NCI-H510A treated with DMSO at 0.1 percent for 48 hours (cell line): ENCODE measurements around the gene GMCL2.
"Not testable (repeated sequence)": the region's sequence is repeated elsewhere in the genome, so short reads cannot be mapped to it uniquely, and the experiment has no call there.

Experiments
- DNase-seq: peaks from one replicate; lab custom pipeline; 2025; lab: John Stamatoyannopoulos, UW

GMCL2 gene

DNA sequence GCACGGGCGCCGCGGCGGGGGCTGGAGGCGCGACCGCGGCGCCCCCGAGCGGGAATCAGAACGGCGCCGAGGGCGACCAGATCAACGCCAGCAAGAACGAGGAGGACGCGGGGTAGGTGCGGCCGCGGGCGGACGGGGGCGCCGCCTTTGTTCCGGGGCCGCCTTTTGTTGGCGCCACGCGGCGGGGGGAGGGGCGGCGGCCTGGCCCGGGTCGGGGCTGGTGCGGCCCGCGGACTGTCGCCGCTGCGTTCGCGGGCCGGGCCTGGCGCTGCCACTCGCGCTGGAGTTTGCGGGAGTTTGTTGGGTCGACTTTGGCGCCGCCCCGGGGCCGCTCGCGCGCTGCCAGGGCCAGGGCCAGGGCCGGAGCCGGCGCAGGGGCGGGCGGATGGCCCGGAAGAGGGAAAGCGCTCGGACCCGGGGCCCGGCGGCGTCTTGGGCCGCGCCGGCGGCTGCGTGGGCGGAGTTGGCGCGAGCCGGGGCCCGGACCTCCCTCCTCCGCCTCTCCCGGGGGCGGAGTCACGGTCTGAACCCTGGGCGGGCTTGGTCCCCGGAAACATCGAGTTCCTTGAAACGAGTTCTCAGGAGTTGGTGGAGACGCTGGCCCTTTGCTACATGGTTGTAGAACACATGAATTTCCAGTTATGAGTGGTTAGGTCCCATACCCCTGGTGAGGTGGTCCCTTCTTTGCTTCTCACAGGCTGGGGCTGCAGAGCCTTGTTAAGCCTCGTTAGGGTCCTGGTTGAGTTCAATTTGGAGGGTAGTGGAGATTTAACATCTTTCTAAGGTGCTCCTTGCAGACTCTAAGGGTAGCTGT, 18.0 kb upstream of the GMCL2 start:
- DNase-seq: peak; percentile 17

DNA sequence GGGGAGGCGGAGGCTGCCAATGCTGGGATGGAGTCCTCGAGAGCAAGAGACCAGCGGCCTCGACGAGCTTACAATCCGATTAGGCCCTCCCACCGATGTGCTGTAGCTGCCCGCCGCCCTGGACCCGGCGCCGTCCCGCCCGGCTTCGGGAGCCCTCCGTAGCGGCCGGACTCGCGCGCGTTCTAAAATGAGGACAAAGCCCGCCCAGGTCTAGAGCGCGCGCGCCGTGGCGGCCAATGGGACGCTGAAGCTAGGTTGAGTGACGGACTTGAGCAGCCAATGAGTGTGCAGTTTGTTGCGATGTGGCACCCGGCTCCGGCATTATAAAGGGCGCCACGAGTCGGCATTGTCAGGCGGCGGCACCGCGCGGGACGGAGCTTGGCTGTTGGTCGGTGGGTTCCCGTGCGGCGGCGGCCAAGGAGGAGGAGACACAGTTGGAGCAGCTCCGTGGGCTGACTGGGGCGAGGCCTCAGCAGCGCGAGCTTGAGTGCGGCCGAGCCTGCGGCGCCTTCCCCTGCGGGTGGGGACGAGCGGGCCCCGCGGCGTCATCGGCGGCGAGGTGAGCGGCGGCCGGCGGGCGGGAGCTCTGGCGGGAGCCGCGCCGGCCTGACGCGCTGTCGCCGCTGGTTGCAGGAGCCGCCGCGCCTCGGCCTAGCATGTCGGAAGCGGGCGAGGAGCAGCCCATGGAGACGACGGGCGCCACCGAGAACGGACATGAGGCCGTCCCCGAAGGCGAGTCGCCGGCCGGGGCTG, 17.2 kb upstream of the GMCL2 start, which contains the start of gene HNRNPAB:
Gene HNRNPAB, plus strand, starts transcription at position 352 of the 753 bp plus-strand sequence. Its CDS starts 305 bp downstream, at position 657.
- peak; percentile 87 for DNase-seq

DNA sequence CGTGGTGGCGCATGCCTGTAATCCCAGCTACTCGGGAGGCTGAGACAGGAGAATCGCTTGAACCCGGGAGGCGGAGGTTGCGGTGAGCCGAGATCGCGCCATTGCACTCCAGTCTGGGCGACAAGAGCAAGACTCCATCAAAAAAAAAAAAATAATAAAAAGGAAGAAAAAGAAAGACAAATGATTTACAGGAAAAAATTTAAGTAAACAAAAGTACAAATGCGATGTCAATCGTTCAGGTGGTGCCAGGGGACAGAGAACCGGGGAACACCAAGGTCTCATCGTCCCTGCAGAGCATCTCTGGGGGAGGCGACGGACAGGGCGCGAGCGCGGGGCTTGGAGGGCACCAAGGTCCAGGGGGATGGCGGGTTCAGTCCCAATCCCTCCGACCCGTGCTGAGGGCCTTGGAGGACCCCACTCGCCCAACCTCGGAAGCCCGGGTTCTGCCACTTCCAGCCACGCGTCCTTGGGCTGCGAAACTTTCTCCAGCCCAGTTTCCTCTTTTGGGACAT, 16.6 kb upstream of the GMCL2 start:
- no peak for DNase-seq

DNA sequence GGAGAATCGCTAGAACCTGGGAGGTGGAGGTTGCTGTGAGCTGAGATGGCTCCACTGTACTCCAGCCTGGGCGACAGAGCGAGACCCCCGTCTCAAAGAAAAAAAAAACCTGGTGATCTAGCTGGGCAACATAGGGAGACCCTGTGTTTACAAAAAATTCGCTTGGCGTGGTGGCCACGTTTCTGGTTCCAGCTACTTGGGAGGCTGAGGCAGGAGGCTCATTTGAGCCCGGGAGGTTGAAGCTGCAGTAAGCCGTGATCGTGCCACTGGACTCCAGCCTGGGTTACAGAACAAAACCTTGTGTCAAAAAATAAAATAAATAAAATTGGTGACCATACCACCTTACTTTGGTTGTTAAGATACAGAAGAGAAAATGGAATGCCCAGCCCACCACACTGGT, 15.4 kb upstream of the GMCL2 start:
- no peak for DNase-seq

DNA sequence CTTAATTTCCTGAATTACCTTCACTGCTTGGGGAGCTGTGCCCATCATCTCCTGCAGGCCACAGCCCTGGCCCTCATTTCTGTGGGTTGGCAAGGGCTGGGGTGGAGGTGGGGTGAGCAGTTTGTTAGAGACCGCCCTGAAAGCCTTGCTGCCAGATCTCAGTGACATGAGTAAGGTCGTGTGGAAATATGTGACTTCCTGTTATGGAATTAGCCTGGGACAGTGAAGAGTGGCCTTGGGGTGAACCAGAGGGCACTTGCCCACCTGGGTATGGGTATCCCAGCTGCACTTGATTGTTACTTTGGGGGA, 14.7 kb upstream of the GMCL2 start:
- no peak for DNase-seq

DNA sequence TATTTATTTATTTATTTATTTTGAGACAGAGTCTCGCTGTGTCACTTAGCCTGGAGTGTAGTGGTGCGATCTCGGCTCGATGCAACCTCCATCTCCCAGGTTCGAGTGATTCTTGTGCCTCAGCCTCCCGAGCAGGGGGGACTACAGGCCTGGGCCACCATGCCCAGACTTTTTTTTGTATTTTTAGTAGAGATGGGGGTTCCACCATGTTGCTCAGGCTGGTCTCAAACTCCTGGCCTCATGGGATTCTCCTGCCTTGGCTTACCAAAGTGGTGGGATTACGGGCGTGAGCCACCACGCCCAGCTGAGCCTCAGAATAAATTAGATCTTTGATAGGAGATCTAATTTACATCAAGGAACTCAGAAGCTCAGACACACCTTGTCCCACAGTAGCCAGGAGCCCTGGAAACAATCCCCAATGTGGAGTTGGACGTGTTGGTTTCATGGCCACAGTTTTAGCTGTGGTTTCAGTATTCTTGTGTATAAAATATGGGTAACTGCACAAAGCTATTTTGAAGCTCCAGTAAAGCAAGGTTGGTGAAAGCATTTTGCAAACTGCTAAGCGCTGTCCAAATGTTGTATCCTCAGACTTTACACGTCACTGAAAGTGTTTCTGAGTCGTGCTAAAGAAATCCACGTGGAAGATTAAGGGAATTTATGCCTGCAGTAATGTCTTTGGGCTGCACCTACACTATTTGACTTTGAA, 14.2 kb upstream of the GMCL2 start:
- DNase-seq: no peak

DNA sequence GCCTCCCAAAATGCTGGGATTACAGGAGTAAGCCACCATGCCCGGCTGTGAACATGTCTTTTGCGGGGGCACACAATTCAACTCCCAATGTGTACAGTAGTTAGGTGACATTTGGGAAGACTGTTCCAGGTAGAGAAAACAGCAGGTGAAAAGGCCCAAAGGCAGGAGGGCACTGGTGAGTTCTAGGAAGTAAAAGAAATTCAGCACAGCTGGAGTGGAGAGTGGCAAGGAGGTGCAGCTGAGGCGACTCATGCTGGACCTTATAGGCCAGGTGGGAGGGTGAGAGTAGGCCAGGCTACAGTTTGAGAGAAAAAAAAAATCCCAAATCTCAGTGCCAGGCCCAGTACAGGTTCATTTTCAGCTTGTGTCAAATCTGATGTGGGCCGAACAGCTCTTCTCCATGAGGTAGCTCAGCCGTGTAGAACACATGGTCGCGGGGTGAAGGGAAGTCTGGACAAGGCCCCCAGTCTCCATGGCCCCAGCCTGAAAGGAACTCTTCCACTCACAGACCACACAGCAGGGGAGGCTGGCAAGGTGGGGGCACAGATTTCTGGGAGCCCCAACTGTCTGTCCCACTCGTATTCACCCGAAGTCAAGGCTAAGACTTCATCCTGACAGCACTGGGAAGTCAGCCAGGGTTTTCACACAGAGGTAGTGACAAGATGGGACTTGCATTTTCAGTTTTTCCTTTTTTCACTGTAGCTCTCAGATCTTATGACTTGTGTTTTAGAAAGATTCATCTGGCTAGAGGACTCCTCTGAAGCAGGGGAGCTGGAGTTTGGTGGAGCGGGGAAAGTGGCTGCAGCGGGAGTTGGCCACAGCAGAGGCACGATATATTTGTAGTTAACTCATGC, 12.6 kb upstream of the GMCL2 start:
- DNase-seq: no peak

DNA sequence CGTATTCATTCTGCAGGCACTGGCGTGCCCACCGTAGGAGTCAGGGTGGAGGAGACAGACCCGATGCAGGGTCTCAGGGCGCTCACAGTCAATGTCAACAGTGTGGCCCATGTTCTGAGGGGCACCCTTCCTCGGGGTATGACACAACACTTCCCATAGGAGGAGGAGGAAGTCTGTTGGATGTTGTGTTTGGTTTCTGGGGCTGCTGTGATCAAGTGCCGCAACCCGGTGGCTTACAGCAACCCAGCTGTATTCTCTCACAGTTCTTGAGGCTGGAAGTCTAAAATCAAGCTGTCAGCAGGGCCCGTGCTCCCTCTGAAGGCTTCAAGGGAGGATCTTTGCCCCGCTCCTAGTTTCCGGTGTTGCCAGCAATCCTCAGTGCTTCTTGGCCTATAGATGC, 11.5 kb upstream of the GMCL2 start:
- DNase-seq: no peak

DNA sequence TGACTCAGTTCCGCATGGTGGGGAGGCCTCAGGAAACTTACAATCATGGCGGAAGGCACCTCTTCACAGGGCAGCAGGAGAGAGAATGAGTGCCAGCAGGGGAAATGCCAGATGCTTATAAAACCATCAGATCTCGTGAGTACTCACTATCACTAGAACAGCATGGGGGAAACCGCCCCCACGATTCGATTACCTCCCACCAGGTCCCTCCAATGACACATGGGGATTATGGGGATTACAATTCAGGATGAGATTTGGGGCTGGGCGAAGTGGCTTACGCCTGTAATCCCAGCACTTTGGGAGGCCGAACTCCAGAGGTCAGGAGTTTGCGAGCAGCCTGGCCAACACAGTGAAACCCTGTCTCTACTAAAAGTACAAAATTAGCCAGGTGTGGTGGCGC, 11.0 kb upstream of the GMCL2 start:
- DNase-seq: not testable (repeated sequence)

DNA sequence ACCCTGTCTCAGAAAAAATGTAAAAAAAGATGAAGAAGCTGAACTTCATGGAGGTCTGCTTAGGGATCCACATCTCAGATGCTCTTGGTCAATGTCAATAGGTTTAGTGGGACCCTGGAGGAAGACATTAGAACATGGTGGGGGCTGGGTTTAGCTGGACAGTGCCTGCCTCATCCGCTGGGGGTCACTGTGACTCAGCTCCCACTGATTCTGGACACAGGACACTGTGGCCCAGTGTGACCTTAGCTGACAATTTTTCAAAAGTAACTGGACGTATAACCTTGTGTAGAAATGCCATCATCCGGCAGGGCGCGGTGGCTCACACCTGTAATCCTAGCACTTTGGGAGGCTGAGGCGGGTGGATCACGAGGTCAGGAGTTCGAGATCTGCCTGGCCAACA, 9.8 kb upstream of the GMCL2 start:
- DNase-seq: no peak

DNA sequence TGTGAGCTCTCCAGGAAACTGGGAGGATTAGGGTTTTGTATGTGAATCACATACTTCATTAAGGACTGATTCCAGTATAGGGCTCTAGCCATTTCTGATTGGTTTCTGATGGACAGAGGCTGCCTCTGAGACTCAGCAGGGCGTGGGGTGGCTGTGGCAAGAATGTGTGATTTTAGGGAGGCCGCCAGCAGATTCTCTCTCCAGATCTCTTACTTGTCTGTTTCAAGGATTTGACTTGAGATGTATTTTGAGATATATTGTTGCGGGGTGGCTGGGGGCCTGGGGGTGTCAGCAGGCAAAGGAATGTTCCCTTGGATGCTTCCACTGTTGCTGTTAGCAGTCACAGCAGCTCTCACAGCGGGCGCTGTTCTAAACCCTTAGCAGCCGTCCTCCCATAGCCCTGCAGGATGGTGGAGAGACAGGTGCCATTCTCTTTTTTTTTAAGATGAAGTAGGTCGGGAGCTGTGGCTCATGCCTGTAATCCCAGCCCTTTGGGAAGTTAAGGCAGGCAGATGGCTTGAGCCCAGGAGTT, 9.2 kb upstream of the GMCL2 start:
- no peak for DNase-seq

DNA sequence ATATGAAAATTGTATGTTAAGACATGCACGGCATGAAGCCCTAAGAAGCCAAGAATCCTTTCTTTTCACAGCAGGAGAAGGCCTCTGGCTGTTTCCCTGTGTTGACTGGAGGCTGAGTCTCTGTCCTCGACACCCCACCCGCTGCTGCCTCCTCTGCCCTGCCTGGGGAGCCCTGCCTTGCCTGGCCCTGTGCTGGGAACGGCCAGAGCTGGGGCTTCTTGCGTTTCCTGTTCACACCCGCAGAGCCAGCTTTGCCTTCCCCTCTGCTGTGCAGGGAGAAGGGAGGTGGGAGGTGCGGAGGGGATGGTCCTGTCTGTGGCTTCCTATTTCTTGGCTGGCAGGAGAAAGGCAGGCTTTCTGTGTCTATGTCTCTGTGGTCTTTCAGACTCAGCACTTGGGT, 6.9 kb upstream of the GMCL2 start:
- DNase-seq: no peak

DNA sequence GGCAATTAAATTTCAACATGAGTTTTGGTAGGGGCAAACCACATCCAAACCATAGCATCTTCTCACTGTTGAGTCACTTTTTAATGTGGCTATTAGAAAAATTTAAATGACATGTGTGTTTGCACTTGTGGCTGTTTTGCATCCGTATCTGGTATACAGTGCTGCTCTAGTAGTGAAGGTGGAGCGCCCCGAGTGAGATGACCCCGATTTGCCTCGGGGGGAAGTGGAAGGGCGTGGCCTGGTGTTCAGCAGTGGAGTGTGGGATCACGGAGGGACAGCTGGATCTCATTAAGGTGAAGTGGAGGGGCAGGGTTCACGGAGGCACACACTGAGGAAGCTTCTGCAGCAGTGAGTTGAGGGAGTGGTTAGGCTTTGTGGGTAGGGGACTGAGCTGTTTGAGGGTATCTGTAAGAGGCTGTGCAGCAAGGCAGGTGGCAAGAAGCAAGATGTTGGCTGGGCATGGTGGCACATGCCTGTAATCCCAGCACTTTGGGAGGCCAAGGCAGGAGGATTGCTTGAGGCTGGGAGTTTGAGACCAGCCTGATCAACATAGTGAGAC, 6.2 kb upstream of the GMCL2 start:
- DNase-seq: no peak

DNA sequence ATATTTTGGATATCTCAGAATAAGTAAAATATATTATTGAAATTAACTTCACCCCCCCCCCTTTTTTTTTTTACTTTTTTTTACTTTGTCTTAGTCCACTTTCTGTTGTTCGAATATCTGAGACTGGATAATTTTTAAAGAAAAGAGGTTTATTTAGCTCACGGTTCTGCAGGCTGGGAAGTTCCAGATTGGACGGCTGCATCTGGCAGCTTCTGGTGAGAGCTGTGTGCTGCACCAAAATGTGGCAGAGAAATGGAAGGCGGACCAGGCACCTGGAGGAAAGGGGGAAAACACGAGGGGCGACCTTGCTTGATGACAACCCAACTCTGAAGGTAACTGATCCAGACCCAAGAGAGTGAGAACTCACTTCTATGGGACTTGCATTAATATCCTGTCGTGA, 5.6 kb upstream of the GMCL2 start:
- DNase-seq: no peak

DNA sequence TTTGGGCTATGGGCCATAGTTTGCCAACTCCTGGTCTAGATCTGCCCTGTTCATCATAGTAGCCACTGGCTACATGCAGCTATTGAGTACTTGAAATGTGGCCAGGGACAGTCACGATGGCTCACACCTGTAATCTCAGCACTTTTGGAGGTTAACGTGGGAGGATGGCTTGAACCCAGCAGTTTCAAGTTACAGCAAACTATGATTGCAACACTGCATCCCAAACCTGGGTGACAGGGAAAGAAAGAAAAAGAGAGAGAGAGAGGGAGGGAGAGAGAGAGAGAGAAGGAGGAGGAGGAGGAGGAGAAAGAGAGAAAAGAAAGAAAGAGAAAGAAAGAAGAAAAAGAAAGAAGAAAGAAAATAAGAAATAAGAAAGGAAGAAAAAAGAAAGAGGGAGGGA, 5.1 kb upstream of the GMCL2 start:
- DNase-seq: no peak

DNA sequence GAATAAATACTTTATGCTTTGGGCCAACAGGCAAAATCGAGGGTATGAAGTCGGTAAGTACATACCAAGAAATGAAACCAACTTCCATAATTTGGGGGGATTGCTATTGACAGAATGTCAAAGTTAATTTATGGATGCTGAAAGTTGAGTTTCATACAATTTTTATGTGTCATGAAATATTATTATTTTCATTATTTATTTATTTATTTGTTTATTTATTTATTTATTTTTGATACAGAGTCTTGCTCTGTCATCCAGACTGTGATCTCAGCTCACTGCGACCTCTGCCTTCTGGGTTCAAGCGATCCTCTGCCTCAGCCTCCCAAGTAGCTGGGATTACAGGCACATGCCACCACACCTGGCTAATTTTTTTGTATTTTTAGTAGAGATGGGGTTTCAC, 4.5 kb upstream of the GMCL2 start:
- no peak for DNase-seq

DNA sequence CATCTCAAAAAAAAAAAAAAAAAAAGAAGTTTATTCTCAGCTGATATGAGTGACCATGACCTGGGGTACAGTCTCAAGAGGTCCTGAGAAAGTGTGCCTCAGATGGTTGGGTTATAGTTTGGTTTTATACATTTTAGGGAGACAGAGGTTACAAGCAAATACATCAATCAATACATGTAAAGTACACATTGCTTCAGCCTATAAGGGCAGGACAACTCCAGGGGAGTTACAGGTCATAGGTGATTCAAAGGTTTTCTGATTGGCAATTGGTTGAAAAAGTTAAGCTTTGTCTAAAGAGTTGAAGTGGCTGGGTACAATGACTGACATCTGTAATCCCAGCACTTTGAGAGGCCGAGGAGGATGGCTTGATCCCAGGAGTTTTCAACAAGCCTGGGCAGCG, 2.3 kb upstream of the GMCL2 start:
- DNase-seq: no peak

DNA sequence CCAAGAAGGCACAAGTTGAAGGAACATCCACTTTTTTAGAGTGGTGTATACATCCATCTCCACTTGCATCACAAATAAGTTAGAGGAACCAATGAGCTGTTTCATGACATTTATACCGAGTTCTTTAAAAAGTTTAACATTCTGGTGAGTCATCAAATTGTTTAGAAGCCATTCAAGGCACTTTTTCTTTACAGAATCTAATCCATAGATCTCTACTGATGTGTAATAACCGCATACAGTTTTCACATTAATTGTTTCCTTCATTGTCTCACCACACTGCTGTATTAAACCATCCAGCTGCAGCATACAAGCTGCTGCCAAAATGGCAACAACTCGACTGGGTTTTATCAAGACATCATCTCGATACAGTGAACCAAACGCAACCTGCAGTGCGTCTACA, 744 bp downstream of the GMCL2 start:
- DNase-seq: no peak

DNA sequence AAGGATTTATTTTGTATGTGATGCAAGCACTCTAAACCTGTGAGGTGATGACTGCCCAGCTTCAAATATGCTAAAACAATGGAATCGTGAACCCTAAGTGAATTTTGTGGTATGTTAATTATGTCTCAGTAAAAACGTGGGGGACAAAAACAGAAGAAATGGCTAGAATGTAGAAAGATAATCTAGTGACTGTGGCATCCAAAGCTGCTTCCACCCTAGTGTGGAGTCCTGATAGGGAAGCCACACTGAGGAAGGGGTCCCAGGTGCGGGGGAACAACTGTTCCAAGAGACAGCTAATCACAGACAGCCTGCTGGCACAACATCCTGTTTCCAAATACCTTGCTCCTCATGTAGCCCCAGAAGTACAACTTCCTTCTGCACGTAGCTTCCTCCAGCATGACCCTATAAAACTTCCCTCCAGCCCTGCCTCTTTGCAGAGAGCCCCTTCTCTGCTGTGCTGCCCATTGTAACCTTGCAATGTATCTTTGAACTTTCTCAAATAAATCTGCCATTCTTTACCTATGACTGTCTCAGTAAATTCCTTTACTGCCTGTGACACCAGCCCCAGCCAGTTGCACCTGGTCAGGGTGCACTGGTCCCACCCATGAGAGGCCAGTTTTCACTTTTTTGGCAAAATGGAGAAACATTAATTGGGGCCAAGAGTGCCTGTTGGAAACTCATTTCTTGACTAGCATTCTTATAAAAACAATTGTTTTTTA, 4.9 kb downstream of the GMCL2 start:
- DNase-seq: no peak

DNA sequence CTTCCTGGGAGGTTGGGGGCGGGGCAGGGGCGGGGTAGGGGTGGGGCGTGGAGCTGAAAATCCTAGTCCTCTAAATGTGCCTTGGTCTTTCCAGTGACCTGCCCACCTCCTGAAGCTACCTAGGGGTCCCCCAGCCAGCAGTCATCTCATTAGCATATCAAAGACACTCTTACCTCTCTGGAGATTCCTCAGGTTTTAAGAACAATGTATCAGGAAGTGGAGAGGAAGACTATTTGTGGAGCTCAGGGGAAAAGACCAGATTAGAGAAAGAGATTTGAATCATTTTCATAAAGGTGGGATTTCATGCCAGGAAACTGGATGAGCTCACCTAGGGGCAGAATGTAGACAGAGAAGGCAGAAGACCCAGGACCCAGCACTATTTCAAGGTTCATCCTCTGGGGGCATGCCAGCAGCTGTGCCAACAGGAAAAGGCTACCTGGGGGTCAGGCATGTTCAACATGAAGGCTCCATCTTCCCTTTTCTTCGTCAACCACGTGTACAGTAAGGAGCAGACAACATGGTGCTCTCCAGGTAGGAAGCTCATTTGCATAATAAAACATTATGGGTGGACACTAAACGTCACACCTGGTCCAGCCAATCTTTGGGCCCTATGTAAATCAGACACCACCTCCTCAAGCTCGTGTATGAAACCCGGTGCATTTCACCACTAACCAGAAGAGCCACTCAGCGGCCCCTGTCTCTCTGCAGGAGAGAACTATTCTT, 6.9 kb downstream of the GMCL2 start:
- DNase-seq: no peak
